Body of pancreas (tissue), 4 donors: Measurements from ENCODE around the gene CCDC73. TPM values are rescaled to one million over a fixed set of nuclear protein-coding genes. Genes with fewer than 3 reads are reported as not detected.
A peak's percentile ranks its signal among the peaks of the same experiment; 100 is the strongest.

Experiments used
- ATAC-seq: fragments of 150-250 bp; one replicate; pipeline ENCODE4 v1.9.1; 2016
- DNase-seq, 4 donors: peaks; one replicate each; pipeline ENCODE4 v3.0.0-alpha.2; 2019
- H3K27ac ChIP-seq, 4 donors: fragments of 200-600 bp; sonication (generic); 1 replicate in 3 of 4; 2 replicates in 1 of 4; pipeline versions ENCODE4 v1.5.1 to v1.6.1; 2016 to 2019; ENCODE audit warnings: mild to moderate bottlenecking in 1 of 4, mixed read lengths in 1 of 4, moderate library complexity in 1 of 4
- H3K27me3 ChIP-seq, 2 donors: fragments of 200-600 bp; sonication (generic); one replicate each; pipeline ENCODE4 v1.6.0; 2016; ENCODE audit warnings: mild to moderate bottlenecking in 1 of 2
- H3K36me3 ChIP-seq, 2 donors: fragments of 200-600 bp; sonication (generic); replicated peaks in 1 of 2; 2 replicates each; pipeline ENCODE4 v1.5.1; 2016; ENCODE audit warnings: low read depth in 2 of 2; ENCODE audit not compliant: insufficient read depth in 1 of 2
- H3K4me1 ChIP-seq: fragments of 200-600 bp; sonication (generic); one replicate; pipeline ENCODE4 v1.6.0; 2016
- H3K4me3 ChIP-seq, 2 donors: fragments of 200-600 bp; sonication (generic); 1 replicate in 1 of 2; 2 replicates in 1 of 2; pipeline ENCODE4 v1.5.1; 2016 to 2019
- H3K9me3 ChIP-seq, 3 donors: fragments of 200-600 bp; sonication (generic); 1 replicate in 2 of 3; 2 replicates in 1 of 3; pipeline ENCODE4 v1.5.1; 2016
- POLR2A ChIP-seq, 3 donors: fragments of 450-650 bp; IDR thresholded peaks; one replicate each; pipeline ENCODE4 v1.6.1; 2016; ENCODE audit warnings: antibody characterized with exemption in 3 of 3, mild to moderate bottlenecking in 2 of 3
- WGBS, 2 donors: methylation state at CpG; one replicate each; pipeline ENCODE4 v1.1.5; 2017; 5-methylcytosine and 5-hydroxymethylcytosine counted together
- intact Hi-C: fragments of 100-400 bp; cut with DNase I; formaldehyde crosslinking; loops from one replicate; pipeline ENCODE4 v1.15.1; 2023
- total RNA-seq, 2 donors: library from RNA; depleted of rRNA; stranded (reverse); fragments of >200 nt; gene quantifications; one replicate each; pipeline ENCODE4 v1.1.0, GENCODE V29; 2016
- TF ChIP-seq, protein P1 (sequence below), 7 experiments: fragments of 450-650 bp in 4 of 7; fragments of 200-600 bp in 3 of 7; sonication (generic) in 3 of 7; IDR thresholded peaks; one replicate each; pipeline ENCODE4 v1.5.1; 2016 to 2019; ENCODE audit warnings: antibody characterized with exemption in 7 of 7

CCDC73 gene
- total RNA-seq, 2 donors from 2014 or later = 0.26 TPM; not detected in 1

- Histone ChIP-seq H3K36me3 (peaks cover 3 to 13% of the 10 kb centered on the region in 2 donors), H3K27ac (no peak overlapping the region), H3K4me1 (peaks cover 21% of the 10 kb centered on the region), H3K27me3 (no peaks in the 10 kb centered on the region), H3K4me3 (no peak overlapping the region), H3K9me3 (no peaks in the 10 kb centered on the region)
- DNase-seq = no peak
- 57 to 58% methylated on average over 4 of the region's 4 CpGs for WGBS, 2 donors
- no peak for TF ChIP-seq POLR2A (IDR thresholded peaks at IDR 0.05)
- TF ChIP-seq, protein P1, sequence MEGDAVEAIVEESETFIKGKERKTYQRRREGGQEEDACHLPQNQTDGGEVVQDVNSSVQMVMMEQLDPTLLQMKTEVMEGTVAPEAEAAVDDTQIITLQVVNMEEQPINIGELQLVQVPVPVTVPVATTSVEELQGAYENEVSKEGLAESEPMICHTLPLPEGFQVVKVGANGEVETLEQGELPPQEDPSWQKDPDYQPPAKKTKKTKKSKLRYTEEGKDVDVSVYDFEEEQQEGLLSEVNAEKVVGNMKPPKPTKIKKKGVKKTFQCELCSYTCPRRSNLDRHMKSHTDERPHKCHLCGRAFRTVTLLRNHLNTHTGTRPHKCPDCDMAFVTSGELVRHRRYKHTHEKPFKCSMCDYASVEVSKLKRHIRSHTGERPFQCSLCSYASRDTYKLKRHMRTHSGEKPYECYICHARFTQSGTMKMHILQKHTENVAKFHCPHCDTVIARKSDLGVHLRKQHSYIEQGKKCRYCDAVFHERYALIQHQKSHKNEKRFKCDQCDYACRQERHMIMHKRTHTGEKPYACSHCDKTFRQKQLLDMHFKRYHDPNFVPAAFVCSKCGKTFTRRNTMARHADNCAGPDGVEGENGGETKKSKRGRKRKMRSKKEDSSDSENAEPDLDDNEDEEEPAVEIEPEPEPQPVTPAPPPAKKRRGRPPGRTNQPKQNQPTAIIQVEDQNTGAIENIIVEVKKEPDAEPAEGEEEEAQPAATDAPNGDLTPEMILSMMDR (IDR thresholded peaks at IDR 0.05) = no peak
- intact Hi-C loops = no loop called here
- ATAC-seq = no peak
Observed at GRCh38 chr11:32586576-32587190, 207.8 kb downstream of the CCDC73 start.

DNA sequence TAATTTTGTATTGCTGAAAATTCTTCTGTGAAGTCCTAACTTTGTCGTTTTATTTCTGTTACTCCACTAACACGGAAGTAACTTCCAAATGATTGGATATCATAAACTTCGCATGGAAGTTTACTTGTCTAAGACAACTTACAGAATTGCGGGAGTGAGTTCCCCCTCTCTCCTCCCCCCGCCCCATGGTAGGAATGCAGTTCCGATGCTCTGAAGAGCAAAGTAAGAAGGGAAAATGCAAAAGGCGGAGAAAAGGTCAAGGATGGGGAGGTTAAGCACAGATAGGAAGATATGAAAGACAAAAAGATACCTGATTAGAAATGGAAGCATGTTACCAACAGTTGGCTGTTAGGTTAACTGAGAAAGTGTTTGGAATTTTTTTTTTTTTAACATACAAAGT is 209.5 kb downstream of the CCDC73 start:
- Histone ChIP-seq H3K4me3 (peak overlapping the region in 1 of 2 donors; percentile 97), H3K36me3 (peaks cover 0 to 5% of the 10 kb centered on the region in 2 donors), H3K4me1 (peaks cover 21% of the 10 kb centered on the region), H3K27me3 (no peaks in the 10 kb centered on the region), H3K9me3 (no peaks in the 10 kb centered on the region), H3K27ac (no peak overlapping the region)
- intact Hi-C loops = no loop called here
- DNase-seq (no peak), ATAC-seq (no peak)
- whole genome bisulfite sequencing, 2 donors = 15 to 18% methylated on average over 7 of the region's 7 CpGs
- TF ChIP-seq, protein P1 (IDR thresholded peaks at IDR 0.05) = no peak
- no peak for TF ChIP-seq POLR2A (IDR thresholded peaks at IDR 0.05)

- DNase-seq (peak; percentile 95 to 96 (median 96)), ATAC-seq (peak; percentile 100)
- intact Hi-C loops = no loop called here
- Histone ChIP-seq H3K4me3 (peak within 1 kb of the TSS; percentile 72 to 97), H3K27ac (peak within 1 kb of the TSS; percentile 56 to 90 (median 80)), H3K27me3 (no peaks in the 10 kb centered on the region), H3K36me3 (peaks cover 0 to under 1% of the 10 kb centered on the region in 2 donors), H3K4me1 (peaks cover 21% of the 10 kb centered on the region), H3K9me3 (no peaks in the 10 kb centered on the region)
- WGBS, 2 donors = 0 to 2% methylated on average over 25 to 70 of the region's 70 CpGs
- TF ChIP-seq POLR2A (IDR thresholded peaks at IDR 0.05) = peak; percentile 68 to 91 (median 85)
- TF ChIP-seq, protein P1 (IDR thresholded peaks at IDR 0.05) = no peak
Observed at GRCh38 chr11:32583459-32584271, 210.8 kb downstream of the CCDC73 start, which contains the start of gene EIF3M. EIF3M (plus strand) TSS chr11:32583831; CDS start chr11:32583888, 57 bp downstream.

- H3K36me3 ChIP-seq = no peaks in the 10 kb centered on the region
- intact Hi-C loops = no loop called here
- peaks cover 18% of the 10 kb centered on the region for H3K4me1 ChIP-seq
- TF ChIP-seq POLR2A (IDR thresholded peaks at IDR 0.05) = no peak
- TF ChIP-seq, protein P1 (IDR thresholded peaks at IDR 0.05) = no peak
- WGBS, 2 donors = 77 to 78% methylated on average over 3 of the region's 3 CpGs
- no peak for DNase-seq
- ATAC-seq = no peak
- H3K9me3 ChIP-seq = no peaks in the 10 kb centered on the region
- no peaks in the 10 kb centered on the region for H3K27me3 ChIP-seq
- no peak overlapping the region for H3K27ac ChIP-seq
- H3K4me3 ChIP-seq = no peak overlapping the region
Observed at GRCh38 chr11:32581556-32581955, 212.9 kb downstream of the CCDC73 start.
